Left colon (tissue), 2 donors: ENCODE measurements around the gene CRELD1. TPM values are rescaled to one million over a fixed set of nuclear protein-coding genes. Genes with fewer than 3 reads are reported as not detected.

Source experiments
- ATAC-seq: fragments of 200-7000 bp; cut with Tn5 transposase; one replicate; pipeline ENCODE4 v1.9.1; 2020; ENCODE audit warnings: mild to moderate bottlenecking, moderate library complexity
- DNase-seq, 2 donors: peaks; one replicate each; pipeline ENCODE4 v3.0.0-alpha.2; 2020
- intact Hi-C, 2 donors: fragments of 100-400 bp; cut with DNase I in 1 of 2; cut with micrococcal nuclease in 1 of 2; formaldehyde crosslinking; loops; one replicate each; pipeline versions ENCODE4 v1.11.2 to v1.14.0; 2022; cut with DNase I, micrococcal nuclease
- total RNA-seq, 2 donors: library from RNA; stranded (reverse); fragmentation: NEBNext Ultra II Directional; extraction: Animal tissue kit (Norgen Biotek cat#: 25700); gene quantifications; one replicate each; pipeline ENCODE4 v1.2.1, GENCODE V29; 2021
- donor health status: DM: no; HTN: no; CAD: no.
- donor health status: DM: yes; HTN: yes; CAD: no.

The CRELD1 gene
- total RNA-seq, 2 donors from 2014 or later: 18.8 to 23.8 TPM

DNA sequence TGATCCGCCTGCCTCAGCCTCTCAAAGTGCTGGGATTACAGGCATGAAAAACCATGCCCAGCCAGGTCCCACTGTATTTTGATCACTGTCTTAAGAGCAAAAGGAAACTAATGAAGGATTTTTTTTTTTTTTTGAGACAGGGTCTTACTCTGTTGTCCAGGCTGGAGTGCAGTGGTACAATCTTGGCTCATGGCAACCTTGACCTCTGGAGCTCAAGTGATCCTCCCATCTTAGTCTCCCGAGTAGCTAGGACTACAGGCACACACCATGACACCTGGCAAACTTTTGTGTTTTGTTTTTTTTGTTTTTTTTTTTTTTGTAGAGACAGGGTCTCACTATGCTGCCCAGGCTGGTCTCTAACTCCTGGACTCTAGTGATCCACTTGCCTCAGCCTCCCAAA lies 46.6 kb downstream of the CRELD1 start:
- ATAC-seq: no peak
- DNase-seq: no peak
- intact Hi-C loops: no loop called here

DNA sequence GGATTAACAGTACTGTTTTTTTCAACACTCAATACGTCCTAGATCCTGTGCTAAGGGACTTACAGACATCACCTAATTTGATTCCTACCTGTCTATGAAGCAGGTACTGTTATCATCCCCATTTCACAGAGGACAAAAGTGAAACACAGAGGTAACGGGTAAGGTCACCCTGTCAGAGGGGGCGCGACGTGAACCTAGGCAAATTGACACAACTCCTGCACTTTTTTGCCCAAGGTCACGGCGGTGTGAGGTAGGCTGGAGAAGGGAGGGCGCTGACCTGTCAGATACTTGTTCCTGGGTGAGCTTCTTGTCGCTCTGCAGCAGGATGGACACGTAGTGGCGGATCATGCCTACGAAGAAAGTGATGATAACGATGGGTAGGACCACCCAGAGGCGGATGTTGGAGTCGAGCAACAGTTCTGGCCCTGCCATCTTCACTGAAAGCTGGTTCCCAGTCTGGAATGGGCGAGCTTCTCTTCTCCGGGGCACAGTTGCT lies 52.6 kb downstream of the CRELD1 start:
- ATAC-seq: peak; percentile 39
- intact Hi-C loops: no loop called here
- DNase-seq: peak; percentile 30 to 36

DNA sequence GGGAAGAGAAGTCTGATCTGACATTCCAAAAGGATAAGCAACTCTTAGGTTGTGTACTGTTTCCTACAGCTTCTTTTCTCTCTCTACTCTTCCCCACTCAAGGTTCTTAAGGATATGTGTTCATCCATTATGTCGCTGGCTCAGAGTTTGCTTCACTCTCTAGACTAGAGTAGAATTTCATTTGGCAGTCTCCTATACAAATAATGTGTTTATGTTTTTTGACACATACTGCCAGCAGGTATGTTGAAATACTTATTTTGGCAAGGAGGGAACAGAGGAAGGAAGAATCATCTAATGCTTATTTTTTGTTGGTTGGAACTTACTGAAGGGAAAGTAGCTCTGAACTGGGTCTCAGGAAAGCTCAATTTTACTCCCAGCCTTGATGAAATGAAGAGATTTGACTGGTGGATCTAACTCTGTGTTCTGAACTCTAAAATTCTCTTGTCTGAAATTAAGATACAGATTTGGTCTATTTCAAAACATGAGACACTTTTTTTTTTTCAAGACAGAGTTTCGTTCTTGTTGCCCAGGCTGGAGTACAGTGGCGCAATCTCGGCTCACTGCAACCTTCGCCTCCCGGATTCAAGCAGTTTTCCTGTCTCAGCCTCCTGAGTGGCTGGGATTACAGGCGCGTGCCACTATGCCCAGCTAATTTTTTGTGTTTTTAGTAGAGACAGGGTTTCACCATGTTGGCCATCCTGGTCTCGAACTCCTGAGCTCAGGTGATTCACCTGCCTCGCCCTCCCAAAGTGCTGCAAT lies 60.6 kb downstream of the CRELD1 start:
- no peak for ATAC-seq
- no peak for DNase-seq
- intact Hi-C loops: no loop called here

Other genes starting within 250 kb of the CRELD1 start
- gene CPNE9, start 230.0 kb upstream of the CRELD1 start, total RNA-seq: not detected
- 10 to 100 TPM; 14.0 to 15.9 TPM for gene BRPF1, start 202.1 kb upstream of the CRELD1 start, total RNA-seq
- 10 to 100 TPM; 23.8 to 25.0 TPM for gene OGG1, start 183.9 kb upstream of the CRELD1 start, total RNA-seq
- 10 to 100 TPM in 1 of 2 donors, 1 to 10 TPM in 1; 8.2 to 10.9 TPM for gene CAMK1, start 163.9 kb upstream of the CRELD1 start, total RNA-seq
- gene TADA3, start 141.4 kb upstream of the CRELD1 start, total RNA-seq: 10 to 100 TPM; 54.1 to 67.0 TPM
- gene ARPC4, start 140.8 kb upstream of the CRELD1 start, total RNA-seq: 100 to 1,000 TPM; 215 to 222 TPM
- gene TTLL3, start 123.6 kb upstream of the CRELD1 start, total RNA-seq: 10 to 100 TPM; 40.2 to 47.1 TPM
- 10 to 100 TPM; 27.3 to 29.9 TPM for gene RPUSD3, start 89.8 kb upstream of the CRELD1 start, total RNA-seq
- gene CIDEC, start 53.6 kb upstream of the CRELD1 start, total RNA-seq: 10 to 100 TPM; 24.6 to 26.2 TPM
- 10 to 100 TPM; 40.9 to 41.7 TPM for gene JAGN1, start 43.2 kb upstream of the CRELD1 start, total RNA-seq
- 10 to 100 TPM; 87.3 to 88.7 TPM for gene IL17RE, start 31.0 kb upstream of the CRELD1 start, total RNA-seq
- gene IL17RC, start 16.7 kb upstream of the CRELD1 start, total RNA-seq: 10 to 100 TPM; 33.4 to 37.8 TPM
- 1 to 10 TPM; 1.1 to 1.2 TPM for gene PRRT3, start 18.6 kb downstream of the CRELD1 start, total RNA-seq
- 10 to 100 TPM; 82.5 to 88.5 TPM for gene EMC3, start 53.0 kb downstream of the CRELD1 start, total RNA-seq
- 10 to 100 TPM in 1 of 2 donors, 1 to 10 TPM in 1; 5.1 to 10.0 TPM for gene FANCD2, start 92.6 kb downstream of the CRELD1 start, total RNA-seq
- not detected for gene FANCD2OS, start 174.4 kb downstream of the CRELD1 start, total RNA-seq
- gene BRK1, start 181.8 kb downstream of the CRELD1 start, total RNA-seq: 10 to 100 TPM; 79.7 to 84.8 TPM
- gene VHL, start 207.9 kb downstream of the CRELD1 start, total RNA-seq: 10 to 100 TPM; 36.4 to 37.6 TPM
- gene IRAK2, start 231.1 kb downstream of the CRELD1 start, total RNA-seq: 1 to 10 TPM; 1.7 to 3.4 TPM